ENCODE results near the gene DHRS4L2. TPM values are rescaled to one million over a fixed set of nuclear protein-coding genes. Genes with fewer than 3 reads are reported as not detected.
A peak's percentile ranks its signal among the peaks of the same experiment; 100 is the strongest.
"Not testable (repeated sequence)": the region's sequence is repeated elsewhere in the genome, so short reads cannot be mapped to it uniquely, and the experiment has no call there.

Gene DHRS4L2
- total and polyA plus RNA-seq, 2 donors (not counting 3 experiments of a cell fraction or from before 2014, with no cell fraction given): 18.2 to 18.5 TPM

GRCh38 chr14:24011051-24011450, 22.3 kb downstream of the DHRS4L2 start:
- H3K4me1 ChIP-seq (ENCODE audit: control insufficient read depth, extremely low read depth, insufficient read depth, low read length): peaks cover 3% of the 10 kb centered on the region
- intact Hi-C loops (cut with micrococcal nuclease) (no loop called here), dilution Hi-C loops (cut with MboI; ENCODE audit: extremely low pct_ligation_motif_present, low sequenced_read_pairs) (no loop called here)
- H3K4me2 ChIP-seq (ENCODE audit: insufficient read depth, low read length): no peak overlapping the region
- no peak overlapping the region for H3K27ac ChIP-seq (ENCODE audit: insufficient read depth, low read depth, low read length)
- peaks cover 0 to 2% of the 10 kb centered on the region in 2 experiments for H3K27me3 ChIP-seq (ENCODE audit: control insufficient read depth in 2 of 2, insufficient read depth in 2 of 2, low read length in 2 of 2)
- POLR2A ChIA-PET: no interaction called here
- CTCF ChIA-PET: no interaction called here
- FAIRE-seq (no peak), DNase-seq (ENCODE audit: low read depth, low spot score) (no peak)
- no peak overlapping the region for H3K4me3 ChIP-seq (replicated peaks in 1 of 3; ENCODE audit: insufficient read depth in 1 of 3, low read depth in 1 of 3, low read length in 3 of 3)
- no peak overlapping the region for H2AFZ ChIP-seq (ENCODE audit: low read depth, low read length)
- no peaks in the 10 kb centered on the region for H3K79me2 ChIP-seq (ENCODE audit: control insufficient read depth, insufficient read depth, low read length)
- no peaks in the 10 kb centered on the region for H3K9me1 ChIP-seq (replicated peaks; ENCODE audit: control insufficient read depth, extremely low read depth, insufficient read depth, low read length)
- BruUV-seq (replicated peaks): no TSS peak
- TF ChIP-seq POLR2AphosphoS5 (IDR thresholded peaks at IDR 0.05; ENCODE audit: insufficient read depth, low read depth, low read length): no peak
- no peak for TF ChIP-seq MAX (IDR thresholded peaks at IDR 0.05; ENCODE audit: insufficient read depth, insufficient read length)
- no peak for TF ChIP-seq JUN (IDR thresholded peaks at IDR 0.05; ENCODE audit: borderline replicate concordance, insufficient read depth, insufficient read length, low read depth)
- TF ChIP-seq GATA2 (IDR thresholded peaks at IDR 0.05; ENCODE audit: insufficient read depth, insufficient read length, low read depth, low read length): no peak
- no peak for TF ChIP-seq EZH2 (IDR thresholded peaks at IDR 0.05; ENCODE audit: borderline replicate concordance, low read depth, low read length, severe bottlenecking)
- TF ChIP-seq FOS (IDR thresholded peaks at IDR 0.05; ENCODE audit: borderline replicate concordance, insufficient read depth, low read length): no peak
- no peak for TF ChIP-seq MYC (IDR thresholded peaks at IDR 0.05; ENCODE audit: low read depth, low read length)
- TF ChIP-seq POLR2A (IDR thresholded peaks at IDR 0.05; ENCODE audit: low read depth, low read length): no peak
- no peaks in the 10 kb centered on the region for H3K36me3 ChIP-seq (ENCODE audit: control insufficient read depth in 2 of 2, extremely low read depth in 1 of 2, insufficient read depth in 2 of 2, low read length in 2 of 2)
- H4K20me1 ChIP-seq (replicated peaks; ENCODE audit: control insufficient read depth, extremely low read depth, insufficient read depth, low read length): no peaks in the 10 kb centered on the region
- no peak overlapping the region for H3K9ac ChIP-seq (replicated peaks; ENCODE audit: extremely low read depth, insufficient read depth, low read length)
- no peaks in the 10 kb centered on the region for H3K9me3 ChIP-seq (replicated peaks; ENCODE audit: control insufficient read depth, insufficient read depth, low read length)

GRCh38 chr14:24012726-24013273, 24.1 kb downstream of the DHRS4L2 start:
- H2AFZ ChIP-seq (ENCODE audit: low read depth, low read length); H3K36me3 ChIP-seq (ENCODE audit: control insufficient read depth in 2 of 2, extremely low read depth in 1 of 2, insufficient read depth in 2 of 2, low read length in 2 of 2); FAIRE-seq; H4K20me1 ChIP-seq (replicated peaks; ENCODE audit: control insufficient read depth, extremely low read depth, insufficient read depth, low read length); POLR2A ChIA-PET; H3K9me3 ChIP-seq (replicated peaks; ENCODE audit: control insufficient read depth, insufficient read depth, low read length); dilution Hi-C loops (cut with MboI; ENCODE audit: extremely low pct_ligation_motif_present, low sequenced_read_pairs); H3K9me1 ChIP-seq (replicated peaks; ENCODE audit: control insufficient read depth, extremely low read depth, insufficient read depth, low read length); H3K79me2 ChIP-seq (ENCODE audit: control insufficient read depth, insufficient read depth, low read length); BruUV-seq (replicated peaks); intact Hi-C loops (cut with micrococcal nuclease); H3K4me2 ChIP-seq (ENCODE audit: insufficient read depth, low read length); H3K27ac ChIP-seq (ENCODE audit: insufficient read depth, low read depth, low read length); H3K9ac ChIP-seq (replicated peaks; ENCODE audit: extremely low read depth, insufficient read depth, low read length); H3K4me3 ChIP-seq (replicated peaks in 1 of 3; ENCODE audit: insufficient read depth in 1 of 3, low read depth in 1 of 3, low read length in 3 of 3); H3K27me3 ChIP-seq (ENCODE audit: control insufficient read depth in 2 of 2, insufficient read depth in 2 of 2, low read length in 2 of 2); H3K4me1 ChIP-seq (ENCODE audit: control insufficient read depth, extremely low read depth, insufficient read depth, low read length): not testable (repeated sequence)
- peak; percentile 28 for DNase-seq (ENCODE audit: low read depth, low spot score)
- CTCF ChIA-PET: interaction anchor here (0.8 to 1.0 kb wide), 3 partner anchors 46 to 285 kb away, joined by 3 to 4 read pairs (median 3); no protein-coding TSS in a partner anchor
